ENCODE data around the gene PPP4R1.
"Not testable (repeated sequence)": the region's sequence is repeated elsewhere in the genome, so short reads cannot be mapped to it uniquely, and the experiment has no call there.

PPP4R1 gene

GRCh38 chr18:9619990-9620389 is 5.6 kb upstream of the PPP4R1 start:
- no peak for TF ChIP-seq JUND (IDR thresholded peaks at IDR 0.05; ENCODE audit: low read depth)
- DNase-seq (ENCODE audit: low read depth in 1 of 2, low spot score in 1 of 2), result no peak
- in situ Hi-C loops (cut with HindIII; ENCODE audit: low pct_unique_long_range_greater_than_20kb, low sequenced_read_pairs), result no loop called here

- no peak for DNase-seq (ENCODE audit: low read depth in 1 of 2, low spot score in 1 of 2)
- in situ Hi-C loops (cut with HindIII; ENCODE audit: low pct_unique_long_range_greater_than_20kb, low sequenced_read_pairs), result no loop called here
- TF ChIP-seq JUND (IDR thresholded peaks at IDR 0.05; ENCODE audit: low read depth), result no peak
Measured at GRCh38 chr18:9619545-9619944, 5.2 kb upstream of the PPP4R1 start.

- no peak for TF ChIP-seq JUND (IDR thresholded peaks at IDR 0.05; ENCODE audit: low read depth)
- no peak for DNase-seq (ENCODE audit: low read depth in 1 of 2, low spot score in 1 of 2)
- in situ Hi-C loops (cut with HindIII; ENCODE audit: low pct_unique_long_range_greater_than_20kb, low sequenced_read_pairs), result no loop called here
Measured at GRCh38 chr18:9619056-9619455, 4.7 kb upstream of the PPP4R1 start.

GRCh38 chr18:9617006-9617542 is 2.7 kb upstream of the PPP4R1 start:
- DNase-seq (ENCODE audit: low read depth in 1 of 2, low spot score in 1 of 2), result no peak
- TF ChIP-seq JUND (IDR thresholded peaks at IDR 0.05; ENCODE audit: low read depth), result no peak
- in situ Hi-C loops (cut with HindIII; ENCODE audit: low pct_unique_long_range_greater_than_20kb, low sequenced_read_pairs), result no loop called here

- in situ Hi-C loops (cut with HindIII; ENCODE audit: low pct_unique_long_range_greater_than_20kb, low sequenced_read_pairs), result no loop called here
- no peak for TF ChIP-seq JUND (IDR thresholded peaks at IDR 0.05; ENCODE audit: low read depth)
- no peak for DNase-seq (ENCODE audit: low read depth in 1 of 2, low spot score in 1 of 2)
Measured at GRCh38 chr18:9616049-9616448, 1.7 kb upstream of the PPP4R1 start.

- no peak for TF ChIP-seq JUND (IDR thresholded peaks at IDR 0.05; ENCODE audit: low read depth)
- in situ Hi-C loops (cut with HindIII; ENCODE audit: low pct_unique_long_range_greater_than_20kb, low sequenced_read_pairs), result no loop called here
- no peak for DNase-seq (ENCODE audit: low read depth in 1 of 2, low spot score in 1 of 2)
Measured at GRCh38 chr18:9615280-9615797, 980 bp upstream of the PPP4R1 start.

- TF ChIP-seq JUND (IDR thresholded peaks at IDR 0.05; ENCODE audit: low read depth), result no peak
- DNase-seq (ENCODE audit: low read depth in 1 of 2, low spot score in 1 of 2), result peak; percentile 29 to 58
- in situ Hi-C loops (cut with HindIII; ENCODE audit: low pct_unique_long_range_greater_than_20kb, low sequenced_read_pairs), result no loop called here
Measured at GRCh38 chr18:9613550-9614400, 584 bp downstream of the PPP4R1 start.

- in situ Hi-C loops (cut with HindIII; ENCODE audit: low pct_unique_long_range_greater_than_20kb, low sequenced_read_pairs), result no loop called here
- TF ChIP-seq JUND (IDR thresholded peaks at IDR 0.05; ENCODE audit: low read depth), result no peak
- no peak for DNase-seq (ENCODE audit: low read depth in 1 of 2, low spot score in 1 of 2)
Measured at GRCh38 chr18:9612977-9613376, 1.4 kb downstream of the PPP4R1 start.

- no peak for TF ChIP-seq JUND (IDR thresholded peaks at IDR 0.05; ENCODE audit: low read depth)
- in situ Hi-C loops (cut with HindIII; ENCODE audit: low pct_unique_long_range_greater_than_20kb, low sequenced_read_pairs), result no loop called here
- DNase-seq (ENCODE audit: low read depth in 1 of 2, low spot score in 1 of 2), result peak; percentile 36 to 75
Measured at GRCh38 chr18:9612215-9612830, 2.0 kb downstream of the PPP4R1 start.

- no peak for DNase-seq (ENCODE audit: low read depth in 1 of 2, low spot score in 1 of 2)
- TF ChIP-seq JUND (IDR thresholded peaks at IDR 0.05; ENCODE audit: low read depth), result no peak
- in situ Hi-C loops (cut with HindIII; ENCODE audit: low pct_unique_long_range_greater_than_20kb, low sequenced_read_pairs), result no loop called here
Measured at GRCh38 chr18:9609190-9609589, 5.2 kb downstream of the PPP4R1 start.

GRCh38 chr18:9608728-9609127 is 5.6 kb downstream of the PPP4R1 start:
- no peak for TF ChIP-seq JUND (IDR thresholded peaks at IDR 0.05; ENCODE audit: low read depth)
- in situ Hi-C loops (cut with HindIII; ENCODE audit: low pct_unique_long_range_greater_than_20kb, low sequenced_read_pairs), result no loop called here
- DNase-seq (ENCODE audit: low read depth in 1 of 2, low spot score in 1 of 2), result peak in 1 of 2 experiments; percentile 16

- DNase-seq (ENCODE audit: low read depth in 1 of 2, low spot score in 1 of 2), result no peak
- no peak for TF ChIP-seq JUND (IDR thresholded peaks at IDR 0.05; ENCODE audit: low read depth)
- in situ Hi-C loops (cut with HindIII; ENCODE audit: low pct_unique_long_range_greater_than_20kb, low sequenced_read_pairs), result no loop called here
Measured at GRCh38 chr18:9608298-9608697, 6.1 kb downstream of the PPP4R1 start.

GRCh38 chr18:9607111-9607510 is 7.2 kb downstream of the PPP4R1 start:
- DNase-seq (ENCODE audit: low read depth in 1 of 2, low spot score in 1 of 2); in situ Hi-C loops (cut with HindIII; ENCODE audit: low pct_unique_long_range_greater_than_20kb, low sequenced_read_pairs): not testable (repeated sequence)

Measured in T47D (cell line).